GM12878 (cell line): Measurements from ENCODE around the gene NCMAP. TPM values are rescaled to one million over a fixed set of nuclear protein-coding genes. Genes with fewer than 3 reads are reported as not detected.

Experiments used
- ATAC-seq: fragments of 200-7000 bp; cut with Tn5 transposase; 3 replicates; pipeline ENCODE4 v1.9.1; 2020; ENCODE audit warnings: mild to moderate bottlenecking, moderate library complexity
- BruUV-seq: library from RNA; stranded (reverse); fragments of 400-500 nt; replicated peaks from 2 replicates; lab custom pipeline; 2021; lab: Mats Ljungman, UMichigan
- CTCF ChIA-PET: fragments of 300-600 bp; sonication (Branson Sonifier 250); formaldehyde crosslinking; extraction: SDS; loops from one replicate; lab custom pipeline; 2021; ENCODE audit warnings: inconsistent platforms; lab: Yijun Ruan, JAX
- POLR2A ChIA-PET: fragments of 350-600 bp; formaldehyde crosslinking; extraction: SDS; loops from one replicate; lab custom pipeline; 2021; ENCODE audit warnings: inconsistent platforms; lab: Charles Lee
- RAD21 ChIA-PET: fragments of 300-600 bp; sonication (Branson Sonifier 250); formaldehyde crosslinking; loops from one replicate; lab custom pipeline; 2023; ENCODE audit warnings: antibody characterized with exemption; ENCODE audit not compliant: unreplicated experiment; lab: Charles Lee
- SMC1A ChIA-PET: fragments of 300-600 bp; sonication (Branson Sonifier 250); formaldehyde crosslinking; loops from one replicate; lab custom pipeline; 2023; ENCODE audit not compliant: unreplicated experiment, uncharacterized antibody; lab: Charles Lee
- DNase-seq: peaks from one replicate; pipeline ENCODE4 v3.0.0-alpha.2; 2011; ENCODE audit warnings: low read depth, low spot score
- FAIRE-seq: peaks from 3 replicates; lab custom pipeline; 2011; peaks lifted over from hg19 to GRCh38; lab: Jason Lieb, UNC
- H2AFZ ChIP-seq: 2 replicates; pipeline ENCODE4 v1.6.0; 2011; ENCODE audit warnings: low read depth, low read length, control low read depth; ENCODE audit not compliant: control insufficient read depth
- H3K27ac ChIP-seq: 2 replicates; pipeline ENCODE4 v1.5.1; 2011; ENCODE audit warnings: control low read depth; ENCODE audit not compliant: control insufficient read depth, insufficient read depth
- H3K27me3 ChIP-seq, 2 experiments: replicated peaks in 1 of 2; 2 replicates each; pipeline versions ENCODE4 v1.6.0 to v1.6.1; 2011; ENCODE audit warnings: low read length in 1 of 2; ENCODE audit not compliant: control insufficient read depth in 2 of 2, insufficient read depth in 2 of 2
- H3K36me3 ChIP-seq, 2 experiments: 2 replicates each; pipeline ENCODE4 v1.5.1; 2011; ENCODE audit warnings: low read length in 1 of 2; ENCODE audit not compliant: control insufficient read depth in 2 of 2, insufficient read depth in 2 of 2
- H3K4me1 ChIP-seq: 2 replicates; pipeline ENCODE4 v1.6.1; 2011; ENCODE audit warnings: mild to moderate bottlenecking, low read length, moderate library complexity, mixed read lengths; ENCODE audit not compliant: control insufficient read depth, insufficient read depth
- H3K4me2 ChIP-seq: 2 replicates; pipeline ENCODE4 v1.6.0; 2011; ENCODE audit warnings: control low read depth; ENCODE audit not compliant: control insufficient read depth, insufficient read depth
- H3K4me3 ChIP-seq: fragments of 200-600 bp; sonication (generic); 2 replicates; pipeline ENCODE4 v1.5.1; 2016
- H3K79me2 ChIP-seq: 2 replicates; pipeline ENCODE4 v1.6.0; 2011; ENCODE audit warnings: low read length; ENCODE audit not compliant: control insufficient read depth, insufficient read depth
- H3K9ac ChIP-seq: 2 replicates; pipeline ENCODE4 v1.8.0; 2011; ENCODE audit warnings: low read length, control low read depth, mixed read lengths; ENCODE audit not compliant: control insufficient read depth, insufficient read depth
- H3K9me3 ChIP-seq: replicated peaks from 3 replicates; pipeline ENCODE4 v1.5.1; 2011; ENCODE audit warnings: mild to moderate bottlenecking, low read length; ENCODE audit not compliant: control insufficient read depth, insufficient read depth
- H4K20me1 ChIP-seq: 2 replicates; pipeline ENCODE4 v1.6.0; 2011; ENCODE audit not compliant: control insufficient read depth, insufficient read depth
- BCL11A ChIP-seq: IDR thresholded peaks from 2 replicates; pipeline ENCODE4 v1.6.1; 2011; ENCODE audit warnings: low read depth, low read length
- CBX5 ChIP-seq: sonication (generic); IDR thresholded peaks from 2 replicates; pipeline ENCODE4 v1.6.1; 2016; ENCODE audit warnings: low read depth, moderate library complexity, mild to moderate bottlenecking, inconsistent platforms
- MEF2A ChIP-seq: IDR thresholded peaks from 2 replicates; pipeline ENCODE4 v1.6.1; 2011; ENCODE audit warnings: low read depth, mild to moderate bottlenecking, low read length, moderate library complexity; ENCODE audit not compliant: insufficient read depth
- PAX5 ChIP-seq: IDR thresholded peaks from 2 replicates; pipeline ENCODE4 v1.6.1; 2011; ENCODE audit warnings: low read depth, low read length, borderline replicate concordance
- RBBP5 ChIP-seq: fragments of 200-600 bp; sonication (generic); conservative IDR thresholded peaks from 2 replicates; pipeline ENCODE4 v1.6.1; 2016
- SIN3A ChIP-seq: IDR thresholded peaks from 2 replicates; pipeline ENCODE4 v1.6.1; 2012; ENCODE audit warnings: low read depth, low read length, improper control_type of control experiment
- SKIL ChIP-seq: fragments of 450-650 bp; IDR thresholded peaks from 2 replicates; pipeline ENCODE4 v1.6.1; 2017; ENCODE audit warnings: mild to moderate bottlenecking, low read depth, inconsistent platforms; ENCODE audit not compliant: poor library complexity, severe bottlenecking
- SMAD5 ChIP-seq: IDR thresholded peaks from 2 replicates; pipeline ENCODE4 v1.6.1; 2016; ENCODE audit warnings: antibody characterized with exemption, low read depth
- SUPT20H ChIP-seq: IDR thresholded peaks from 2 replicates; pipeline ENCODE4 v1.6.1; 2011; ENCODE audit warnings: low read depth, mild to moderate bottlenecking, low read length, moderate library complexity, borderline replicate concordance; ENCODE audit not compliant: control insufficient read depth
- TARDBP ChIP-seq: IDR thresholded peaks from 2 replicates; pipeline ENCODE4 v1.6.1; 2016; ENCODE audit warnings: borderline replicate concordance
- USF1 ChIP-seq: IDR thresholded peaks from 2 replicates; pipeline ENCODE4 v1.6.1; 2011; ENCODE audit warnings: borderline replicate concordance, low read depth, mild to moderate bottlenecking, moderate library complexity, mixed read lengths, low read length; ENCODE audit not compliant: insufficient read depth; ENCODE audit errors: extremely low read length
- USF2 ChIP-seq: IDR thresholded peaks from 2 replicates; pipeline ENCODE4 v1.6.1; 2011; ENCODE audit warnings: low read depth, low read length, improper control_type of control experiment, borderline replicate concordance
- ZNF274 ChIP-seq: IDR thresholded peaks from one replicate; pipeline ENCODE4 v1.8.0; 2011; ENCODE audit not compliant: insufficient read length, insufficient read depth
- WGBS: methylation state at CpG from one replicate; pipeline ENCODE4 v1.1.6; 2016; ENCODE audit warnings: low lambda C conversion rate; ENCODE audit not compliant: insufficient replicate concordance, insufficient coverage; ENCODE audit errors: missing lambda C conversion rate; 5-methylcytosine and 5-hydroxymethylcytosine counted together
- in situ Hi-C: fragments of 300-500 bp; cut with MboI; formaldehyde crosslinking; loops from 9 replicates; pipeline ENCODE4 v1.14.3; 2018; ENCODE audit warnings: mixed read lengths
- intact Hi-C: fragments of 100-400 bp; cut with micrococcal nuclease; formaldehyde crosslinking; loops from one replicate; pipeline ENCODE4 v1.14.2; 2022; ENCODE audit not compliant: unreplicated experiment
- polyA plus RNA-seq, 11 experiments: library from polyadenylated mRNA; depleted of rRNA in 4 of 11; unstranded in 6 of 11; stranded (reverse) in 5 of 11; fragments of >200 nt; fragmentation: Nextera tagmentation in 4 of 11; fragmentation: Illumina TruSeq in 1 of 11; extraction: Ambion mirVana in 4 of 11; extraction: Trizol in 1 of 11; gene quantifications; 1 replicate in 1 of 11; 2 replicates in 10 of 11; pipeline versions ENCODE4 v1.2.1 to v1.2.3, GENCODE V29; 2011 to 2016; ENCODE audit warnings: inconsistent platforms in 2 of 11, missing spikeins in 2 of 11, low read depth in 1 of 11
- total RNA-seq, 4 experiments: library from RNA; depleted of rRNA in 3 of 4; stranded (reverse); fragments of >200 nt in 3 of 4; fragmentation: Illumina TruSeq in 1 of 4; extraction: Trizol in 1 of 4; gene quantifications; 2 replicates each; pipeline versions ENCODE4 v1.2.1 to v1.2.3, GENCODE V29; 2013 to 2021

The NCMAP gene
- total and polyA plus RNA-seq, 10 of the 15 experiments (the other 5 are each of a cell fraction or from before 2014, with no cell fraction given): not detected

- H3K9ac ChIP-seq: no peak overlapping the region
- ChIA-PET RAD21 (interaction anchor here (1.2 to 2.4 kb wide), 5 partner anchors 103 to 327 kb away, joined by 3 to 9 read pairs (median 3); partner anchors contain the start of gene NIPAL3), SMC1A (interaction anchor here (0.7 to 2.0 kb wide), 12 partner anchors 8 to 376 kb away, joined by 3 to 11 read pairs (median 4); partner anchors contain the start of gene NIPAL3), CTCF (interaction anchor here (0.9 to 6.3 kb wide), 13 partner anchors 11 to 327 kb away, joined by 3 to 57 read pairs (median 4); partner anchors contain the start of gene NIPAL3), POLR2A (no interaction called here)
- no peak overlapping the region for H3K4me2 ChIP-seq
- FAIRE-seq (no peak), ATAC-seq (no peak), DNase-seq (no peak)
- TF ChIP-seq ZNF274 (no peak), USF2 (no peak), SMAD5 (no peak), SUPT20H (no peak), MEF2A (no peak), CBX5 (no peak), SIN3A (no peak), USF1 (no peak), BCL11A (no peak), RBBP5 (no peak), SKIL (no peak), TARDBP (no peak), PAX5 (no peak)
- BruUV-seq: no TSS peak
- no peaks in the 10 kb centered on the region for H3K79me2 ChIP-seq
- no peaks in the 10 kb centered on the region for H3K36me3 ChIP-seq
- no peaks in the 10 kb centered on the region; a peak in 2 of 4 replicates for H3K27me3 ChIP-seq
- H2AFZ ChIP-seq: no peak overlapping the region
- H3K9me3 ChIP-seq: no peaks in the 10 kb centered on the region
- H4K20me1 ChIP-seq: no peaks in the 10 kb centered on the region
- in situ Hi-C loops (no loop called here), intact Hi-C loops (loop anchor here (5.0 kb wide), 2 partner anchors 109 to 329 kb away; partner anchors contain the start of gene NIPAL3)
- no peak overlapping the region for H3K27ac ChIP-seq
- no peak overlapping the region for H3K4me3 ChIP-seq
- H3K4me1 ChIP-seq: no peaks in the 10 kb centered on the region
- WGBS: 72% methylated on average over 7 of the region's 7 CpGs
Observed at GRCh38 chr1:24526045-24526444, 29.8 kb upstream of the NCMAP start.
